ENCODE results near the gene NUDT15. TPM values are rescaled to one million over a fixed set of nuclear protein-coding genes. Genes with fewer than 3 reads are reported as not detected.

NUDT15 gene
- polyA plus RNA-seq, 3 donors from 2014 or later = 8.2 to 12.3 (median 10.4) TPM

- no peak overlapping the region for H3K4me3 Mint-ChIP-seq
- no peaks in the 10 kb centered on the region for H3K4me1 Mint-ChIP-seq
- no peak overlapping the region for H3K27ac Mint-ChIP-seq
- H3K27me3 Mint-ChIP-seq (ENCODE audit: low read depth in 3 of 3) = peaks cover 0 to 2% (median 0%) of the 10 kb centered on the region in 3 donors
- H3K9me3 Mint-ChIP-seq = no peaks in the 10 kb centered on the region
- DNase-seq = no peak
- peaks cover 8 to 19% (median 11%) of the 10 kb centered on the region in 3 donors for H3K36me3 Mint-ChIP-seq
Measured at GRCh38 chr13:48012668-48013067, 24.9 kb upstream of the NUDT15 start.

DNA sequence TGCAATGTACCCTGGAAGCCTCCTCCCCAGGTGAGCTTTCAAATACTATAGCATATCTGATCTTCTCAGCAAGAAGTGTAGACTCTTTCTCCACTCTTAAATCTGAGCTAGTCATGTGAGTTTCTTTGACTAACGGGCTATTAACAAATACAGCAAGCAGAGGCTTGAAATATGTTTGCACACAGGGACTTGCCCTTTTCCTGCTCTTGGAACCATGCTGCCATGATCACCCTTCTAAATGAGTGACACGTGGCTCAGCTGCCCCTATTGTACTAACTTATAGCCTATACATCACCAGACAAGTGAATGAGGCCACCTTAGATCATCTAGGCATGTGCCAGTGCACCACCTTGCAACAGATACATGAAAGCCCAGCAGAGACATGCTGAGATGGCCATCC is 23.2 kb upstream of the NUDT15 start:
- no peaks in the 10 kb centered on the region for H3K27me3 Mint-ChIP-seq (ENCODE audit: low read depth in 3 of 3)
- no peaks in the 10 kb centered on the region for H3K9me3 Mint-ChIP-seq
- H3K4me3 Mint-ChIP-seq = no peak overlapping the region
- H3K4me1 Mint-ChIP-seq = no peaks in the 10 kb centered on the region
- peaks cover 4 to 11% (median 10%) of the 10 kb centered on the region in 3 donors for H3K36me3 Mint-ChIP-seq
- H3K27ac Mint-ChIP-seq = no peak overlapping the region
- no peak for DNase-seq

- H3K4me1 Mint-ChIP-seq = no peaks in the 10 kb centered on the region
- H3K9me3 Mint-ChIP-seq = no peaks in the 10 kb centered on the region
- peaks cover 0 to 9% (median 7%) of the 10 kb centered on the region in 3 donors for H3K36me3 Mint-ChIP-seq
- H3K27ac Mint-ChIP-seq = no peak overlapping the region
- H3K4me3 Mint-ChIP-seq = no peak overlapping the region
- DNase-seq = no peak
- H3K27me3 Mint-ChIP-seq (ENCODE audit: low read depth in 3 of 3) = no peaks in the 10 kb centered on the region
Measured at GRCh38 chr13:48018637-48019036, 18.9 kb upstream of the NUDT15 start.

DNA sequence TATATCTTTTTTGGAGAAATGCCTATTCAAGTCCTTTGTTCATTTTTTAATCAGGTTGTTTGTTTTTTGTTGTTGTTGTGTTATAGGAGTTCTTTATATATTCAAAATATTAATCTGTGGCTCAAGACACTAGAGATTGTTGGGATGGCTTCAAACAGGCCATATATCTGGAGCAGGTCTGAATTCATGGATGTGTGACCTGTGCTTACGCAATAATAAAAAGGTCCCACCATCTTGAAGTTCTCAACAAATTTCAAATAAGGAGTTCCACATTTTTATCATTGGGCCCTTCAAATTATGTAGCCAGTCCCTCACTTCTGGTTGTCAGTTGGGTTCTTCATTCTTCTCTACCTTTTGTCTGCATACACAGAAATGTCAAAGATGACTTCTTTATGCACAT is 17.7 kb upstream of the NUDT15 start:
- H3K4me3 Mint-ChIP-seq = no peak overlapping the region
- H3K27me3 Mint-ChIP-seq (ENCODE audit: low read depth in 3 of 3) = peaks cover 0 to under 1% (median 0%) of the 10 kb centered on the region in 3 donors
- H3K36me3 Mint-ChIP-seq = peaks cover 0 to 9% (median 3%) of the 10 kb centered on the region in 3 donors
- DNase-seq = no peak
- H3K27ac Mint-ChIP-seq = no peak overlapping the region
- H3K9me3 Mint-ChIP-seq = no peaks in the 10 kb centered on the region
- H3K4me1 Mint-ChIP-seq = no peaks in the 10 kb centered on the region

- Mint-ChIP-seq H3K36me3 (peaks cover 12 to 36% (median 30%) of the 10 kb centered on the region in 3 donors), H3K4me3 (no peak overlapping the region), H3K27ac (no peak overlapping the region), H3K27me3 (ENCODE audit: low read depth in 3 of 3) (peaks cover 0 to 3% (median 3%) of the 10 kb centered on the region in 3 donors), H3K4me1 (no peaks in the 10 kb centered on the region), H3K9me3 (peaks cover 0 to 6% (median 0%) of the 10 kb centered on the region in 6 donors)
- DNase-seq = no peak
Measured at GRCh38 chr13:48028066-48028465, 9.5 kb upstream of the NUDT15 start.

GRCh38 chr13:48029859-48030258 is 7.7 kb upstream of the NUDT15 start:
- Mint-ChIP-seq H3K27ac (no peak overlapping the region), H3K27me3 (ENCODE audit: low read depth in 3 of 3) (peaks cover 0 to 3% (median 2%) of the 10 kb centered on the region in 3 donors), H3K4me1 (no peaks in the 10 kb centered on the region), H3K36me3 (peaks cover 12 to 39% (median 30%) of the 10 kb centered on the region in 3 donors), H3K4me3 (no peak overlapping the region), H3K9me3 (peaks cover 0 to 6% (median 0%) of the 10 kb centered on the region in 6 donors)
- no peak for DNase-seq

DNA sequence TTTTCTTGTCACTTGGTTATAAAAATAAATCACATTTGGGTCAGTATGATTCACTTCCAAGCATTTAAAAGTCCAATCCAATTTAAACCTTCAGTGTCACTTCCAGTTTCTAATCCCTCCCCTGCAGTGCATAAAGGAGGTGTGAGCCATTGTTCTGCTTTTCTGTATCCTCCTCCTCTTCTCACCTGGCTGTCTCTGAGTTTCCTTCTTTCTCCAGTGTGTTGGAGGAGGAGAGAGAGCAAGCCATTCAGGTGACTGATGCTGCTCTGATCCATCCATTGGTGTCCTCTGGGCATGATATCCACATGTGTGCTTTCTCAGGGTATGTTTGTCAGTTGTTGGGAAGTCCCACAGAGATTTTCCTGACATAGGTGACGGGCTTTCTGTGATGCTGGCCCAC is 1.2 kb downstream of the NUDT15 start:
- H3K36me3 Mint-ChIP-seq = peaks cover 0 to 11% (median 5%) of the 10 kb centered on the region in 3 donors

GRCh38 chr13:48040049-48040448 is 2.5 kb downstream of the NUDT15 start:
- no peaks in the 10 kb centered on the region for H3K9me3 Mint-ChIP-seq
- peak overlapping the region in 3 of 5 donors; percentile 16 to 36 (median 29) for H3K4me3 Mint-ChIP-seq
- H3K27me3 Mint-ChIP-seq (ENCODE audit: low read depth in 3 of 3) = peaks cover 0 to 14% (median 5%) of the 10 kb centered on the region in 3 donors
- peaks cover 23 to 39% of the 10 kb centered on the region in 2 donors for H3K4me1 Mint-ChIP-seq
- DNase-seq = no peak
- H3K27ac Mint-ChIP-seq = peak overlapping the region in 1 of 6 donors; percentile 30
- peaks cover 0 to 11% (median 0%) of the 10 kb centered on the region in 3 donors for H3K36me3 Mint-ChIP-seq

More for the DNA sequence above, 1.2 kb downstream of the NUDT15 start:
- no peak for DNase-seq
- Mint-ChIP-seq H3K27ac (peak overlapping the region; percentile 93 to 99 (median 97)), H3K4me3 (peak overlapping the region; percentile 88 to 96 (median 91)), H3K9me3 (no peaks in the 10 kb centered on the region), H3K27me3 (ENCODE audit: low read depth in 3 of 3) (peaks cover 0 to 14% (median 5%) of the 10 kb centered on the region in 3 donors), H3K4me1 (peaks cover 23 to 35% of the 10 kb centered on the region in 2 donors)

DNA sequence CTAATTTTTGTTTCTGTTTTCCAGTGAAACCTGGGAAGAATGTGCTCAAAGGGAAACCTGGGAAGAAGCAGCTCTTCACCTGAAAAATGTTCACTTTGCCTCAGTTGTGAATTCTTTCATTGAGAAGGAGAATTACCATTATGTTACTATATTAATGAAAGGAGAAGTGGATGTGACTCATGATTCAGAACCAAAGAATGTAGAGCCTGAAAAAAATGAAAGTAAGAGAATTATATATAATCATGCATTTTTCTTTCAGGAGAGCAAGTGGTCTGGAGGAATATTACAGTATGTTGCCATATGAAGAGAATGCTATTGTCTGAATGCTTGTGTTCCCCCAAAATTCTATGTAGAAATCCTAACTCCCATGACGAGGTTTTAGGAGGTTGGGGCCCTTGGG is 3.4 kb downstream of the NUDT15 start:
- H3K9me3 Mint-ChIP-seq = no peaks in the 10 kb centered on the region
- peaks cover 23 to 39% of the 10 kb centered on the region in 2 donors for H3K4me1 Mint-ChIP-seq
- no peak for DNase-seq
- H3K27me3 Mint-ChIP-seq (ENCODE audit: low read depth in 3 of 3) = peaks cover 0 to 14% (median 5%) of the 10 kb centered on the region in 3 donors
- H3K27ac Mint-ChIP-seq = no peak overlapping the region
- peaks cover 0 to 12% (median under 1%) of the 10 kb centered on the region in 3 donors for H3K36me3 Mint-ChIP-seq
- no peak overlapping the region for H3K4me3 Mint-ChIP-seq

DNA sequence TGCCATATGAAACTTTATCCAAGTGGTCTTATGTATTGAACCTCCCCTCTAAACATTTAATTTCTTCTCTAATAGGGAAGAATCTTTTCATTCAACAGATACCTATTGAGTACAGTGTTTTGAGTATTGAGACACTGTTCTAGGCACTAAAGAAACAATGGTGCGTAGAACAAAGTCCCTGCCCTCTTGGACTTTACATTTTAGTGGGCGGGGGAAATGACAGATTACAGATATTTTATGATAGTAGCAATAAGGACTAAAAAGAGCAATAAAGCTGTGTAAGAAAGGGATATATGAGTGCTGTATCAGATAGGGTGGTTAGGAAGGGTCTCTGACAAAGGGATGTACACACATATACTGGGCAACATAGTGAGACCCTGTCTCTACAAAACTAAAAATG is 5.4 kb downstream of the NUDT15 start:
- Mint-ChIP-seq H3K4me3 (no peak overlapping the region), H3K9me3 (no peaks in the 10 kb centered on the region), H3K4me1 (peaks cover 12 to 22% of the 10 kb centered on the region in 2 donors), H3K27me3 (ENCODE audit: low read depth in 3 of 3) (peaks cover 0 to 6% (median 3%) of the 10 kb centered on the region in 3 donors), H3K36me3 (peaks cover 0 to 16% (median 3%) of the 10 kb centered on the region in 3 donors), H3K27ac (no peak overlapping the region)
- DNase-seq = no peak

DNA sequence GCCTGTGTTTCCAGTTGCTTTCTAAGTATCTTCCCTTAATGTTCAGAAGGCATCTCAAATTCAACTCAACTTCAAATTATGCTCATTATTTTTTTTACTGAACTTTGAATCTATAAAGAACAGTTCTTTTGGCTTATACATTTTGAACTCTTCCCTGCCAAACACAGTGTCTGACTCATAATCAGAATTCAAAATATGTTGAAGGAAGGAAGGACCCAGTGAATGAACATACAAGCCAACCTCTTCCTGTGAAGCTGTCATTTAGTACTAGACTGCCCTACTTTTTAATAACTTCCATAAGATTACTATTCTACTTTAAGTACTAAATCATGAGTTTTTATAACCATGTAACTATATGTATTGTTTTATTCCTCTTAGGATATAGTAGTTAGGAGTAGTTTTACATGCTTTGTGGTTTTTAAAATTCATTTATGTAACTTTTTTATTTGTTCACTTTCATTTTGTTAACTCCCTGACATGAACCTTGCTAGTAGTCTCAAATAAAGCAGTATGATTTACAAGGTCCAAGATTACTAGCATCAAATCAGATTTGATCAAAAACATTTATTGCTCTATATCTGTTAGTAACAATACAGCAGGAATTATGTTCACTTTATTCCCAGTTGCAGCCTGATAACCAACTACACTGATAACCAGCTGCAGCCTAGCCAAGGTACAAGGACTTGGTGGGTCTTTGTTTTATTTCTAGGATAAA is 6.4 kb downstream of the NUDT15 start:
- Mint-ChIP-seq H3K36me3 (peaks cover 3 to 16% (median 3%) of the 10 kb centered on the region in 3 donors), H3K9me3 (no peaks in the 10 kb centered on the region), H3K4me3 (no peak overlapping the region), H3K27me3 (ENCODE audit: low read depth in 3 of 3) (peaks cover 0 to 2% (median 0%) of the 10 kb centered on the region in 3 donors), H3K4me1 (peaks cover 3 to 12% of the 10 kb centered on the region in 2 donors), H3K27ac (no peak overlapping the region)
- no peak for DNase-seq

DNA sequence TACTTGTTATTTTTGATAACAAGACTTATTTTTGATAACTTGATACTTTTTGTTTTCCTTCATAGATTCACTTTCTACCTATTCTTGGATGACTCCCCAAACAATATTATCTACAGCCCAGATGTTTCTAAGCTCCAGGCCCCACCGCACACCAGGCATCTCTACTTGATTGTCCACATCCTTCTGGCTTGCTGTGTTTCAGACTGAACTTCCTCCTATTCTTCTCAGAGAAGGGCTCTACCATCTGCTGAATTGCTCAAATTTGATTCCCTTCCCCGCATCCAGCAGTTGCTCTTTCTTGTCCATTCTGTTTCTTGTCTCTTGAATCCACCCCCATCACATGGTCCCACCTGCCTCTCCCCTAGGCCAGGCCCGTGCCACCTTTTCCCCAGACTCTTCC is 13.0 kb downstream of the NUDT15 start:
- H3K4me3 Mint-ChIP-seq = no peak overlapping the region
- no peaks in the 10 kb centered on the region for H3K9me3 Mint-ChIP-seq
- H3K27ac Mint-ChIP-seq = no peak overlapping the region
- no peaks in the 10 kb centered on the region for H3K27me3 Mint-ChIP-seq (ENCODE audit: low read depth in 3 of 3)
- peaks cover 16 to 23% (median 18%) of the 10 kb centered on the region in 3 donors for H3K36me3 Mint-ChIP-seq
- H3K4me1 Mint-ChIP-seq = peaks cover 0 to 2% of the 10 kb centered on the region in 2 donors
- no peak for DNase-seq

DNA sequence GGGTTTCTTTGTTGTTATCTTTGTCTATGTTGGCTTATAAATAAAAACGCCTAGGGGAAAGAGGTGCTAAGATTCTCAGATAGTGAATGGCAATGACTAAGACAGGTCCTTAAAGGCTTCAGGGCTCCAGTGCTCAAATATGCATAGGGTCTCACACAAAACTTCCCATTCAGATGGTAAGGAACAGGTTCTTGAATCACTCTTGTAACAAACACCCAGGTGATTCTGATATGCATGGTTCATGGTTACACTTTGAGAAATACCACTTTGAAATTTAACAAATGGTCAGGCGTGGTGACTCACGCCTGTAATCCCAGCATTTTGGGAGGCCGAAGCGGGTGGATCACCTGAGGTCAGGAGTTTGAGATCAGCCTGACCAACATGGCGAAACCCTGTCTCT is 17.1 kb downstream of the NUDT15 start:
- no peak overlapping the region for H3K4me3 Mint-ChIP-seq
- DNase-seq = no peak
- no peak overlapping the region for H3K27ac Mint-ChIP-seq
- H3K36me3 Mint-ChIP-seq = peaks cover 13 to 25% (median 15%) of the 10 kb centered on the region in 3 donors
- H3K9me3 Mint-ChIP-seq = no peaks in the 10 kb centered on the region
- H3K27me3 Mint-ChIP-seq (ENCODE audit: low read depth in 3 of 3) = no peaks in the 10 kb centered on the region
- H3K4me1 Mint-ChIP-seq = peaks cover 0 to 7% of the 10 kb centered on the region in 2 donors

DNA sequence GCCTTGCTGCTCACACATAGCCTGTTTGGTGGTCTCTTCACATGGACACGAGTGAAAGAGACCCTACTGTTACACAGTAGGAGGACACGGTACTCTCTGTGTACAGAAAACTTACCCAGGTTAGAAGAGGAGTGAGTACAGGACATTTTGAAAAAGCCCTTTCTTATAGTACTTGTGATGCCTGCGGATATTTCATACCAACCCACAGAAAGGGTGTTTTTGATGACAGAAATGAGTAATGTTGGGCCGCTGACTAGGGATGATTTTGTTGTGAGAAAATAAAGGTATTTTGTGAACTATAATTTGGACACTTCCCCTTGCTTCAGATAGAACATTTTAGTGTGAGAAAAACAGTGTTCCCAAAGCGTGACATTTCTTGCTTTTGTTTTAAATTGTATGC is 18.2 kb downstream of the NUDT15 start:
- H3K9me3 Mint-ChIP-seq = no peaks in the 10 kb centered on the region
- H3K27ac Mint-ChIP-seq = peak overlapping the region in 1 of 6 donors; percentile 32
- peaks cover 10 to 22% (median 10%) of the 10 kb centered on the region in 3 donors for H3K36me3 Mint-ChIP-seq
- H3K27me3 Mint-ChIP-seq (ENCODE audit: low read depth in 3 of 3) = no peaks in the 10 kb centered on the region
- peaks cover 0 to 7% of the 10 kb centered on the region in 2 donors for H3K4me1 Mint-ChIP-seq
- no peak overlapping the region for H3K4me3 Mint-ChIP-seq
- no peak for DNase-seq

Measured in immature natural killer cell (primary cell).